ENCODE measurements around the gene RAI1. TPM values are rescaled to one million over a fixed set of nuclear protein-coding genes. Genes with fewer than 3 reads are reported as not detected.

RAI1 gene
- total and polyA plus RNA-seq, 7 donors = 1.8 to 31.9 (median 9.3) TPM

DNA sequence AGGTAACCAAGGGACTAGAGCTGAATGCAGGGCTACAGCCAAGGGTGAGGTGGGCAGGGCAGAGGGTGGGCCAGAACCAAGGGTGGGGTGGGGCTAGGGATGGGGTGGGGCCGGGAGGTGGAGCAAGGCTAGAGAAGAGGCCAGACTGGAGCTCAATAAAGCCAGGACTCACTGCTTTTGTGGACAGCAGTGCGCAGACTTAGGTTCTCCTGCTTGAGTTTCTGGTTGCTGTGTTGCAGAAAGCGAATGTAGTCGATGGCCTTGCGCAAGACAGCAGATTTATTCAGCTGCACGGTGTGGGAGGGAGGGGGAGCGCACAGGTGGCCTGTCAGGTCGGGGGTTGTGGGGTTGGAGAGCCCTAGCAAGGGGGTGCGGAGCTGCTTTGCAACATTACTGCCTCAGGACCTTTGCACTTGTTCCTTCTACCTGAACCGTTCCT, 136.8 kb downstream of the RAI1 start:
- TF ChIP-seq EP300 (IDR thresholded peaks at IDR 0.05) = no peak
- TF ChIP-seq, protein P1, sequence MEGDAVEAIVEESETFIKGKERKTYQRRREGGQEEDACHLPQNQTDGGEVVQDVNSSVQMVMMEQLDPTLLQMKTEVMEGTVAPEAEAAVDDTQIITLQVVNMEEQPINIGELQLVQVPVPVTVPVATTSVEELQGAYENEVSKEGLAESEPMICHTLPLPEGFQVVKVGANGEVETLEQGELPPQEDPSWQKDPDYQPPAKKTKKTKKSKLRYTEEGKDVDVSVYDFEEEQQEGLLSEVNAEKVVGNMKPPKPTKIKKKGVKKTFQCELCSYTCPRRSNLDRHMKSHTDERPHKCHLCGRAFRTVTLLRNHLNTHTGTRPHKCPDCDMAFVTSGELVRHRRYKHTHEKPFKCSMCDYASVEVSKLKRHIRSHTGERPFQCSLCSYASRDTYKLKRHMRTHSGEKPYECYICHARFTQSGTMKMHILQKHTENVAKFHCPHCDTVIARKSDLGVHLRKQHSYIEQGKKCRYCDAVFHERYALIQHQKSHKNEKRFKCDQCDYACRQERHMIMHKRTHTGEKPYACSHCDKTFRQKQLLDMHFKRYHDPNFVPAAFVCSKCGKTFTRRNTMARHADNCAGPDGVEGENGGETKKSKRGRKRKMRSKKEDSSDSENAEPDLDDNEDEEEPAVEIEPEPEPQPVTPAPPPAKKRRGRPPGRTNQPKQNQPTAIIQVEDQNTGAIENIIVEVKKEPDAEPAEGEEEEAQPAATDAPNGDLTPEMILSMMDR (IDR thresholded peaks at IDR 0.05) = no peak
- TF ChIP-seq POLR2AphosphoS5 (IDR thresholded peaks at IDR 0.05) = peak in 1 of 4 donors; percentile 8
- TF ChIP-seq POLR2A (IDR thresholded peaks at IDR 0.05) = no peak
- Histone ChIP-seq H3K4me1 (peaks cover 0 to 70% (median 69%) of the 10 kb centered on the region in 4 donors), H3K27ac (peak overlapping the region in 2 of 4 donors; percentile 8 to 61), H3K27me3 (no peaks in the 10 kb centered on the region), H3K4me3 (no peak overlapping the region), H3K36me3 (peaks cover 25 to 66% (median 48%) of the 10 kb centered on the region in 4 donors), H3K9me3 (no peaks in the 10 kb centered on the region)
- no peak for DNase-seq
- intact Hi-C loops (cut with DNase I) = no loop called here
- 29 to 72% methylated on average over 10 of the region's 10 CpGs for WGBS, 2 donors

DNA sequence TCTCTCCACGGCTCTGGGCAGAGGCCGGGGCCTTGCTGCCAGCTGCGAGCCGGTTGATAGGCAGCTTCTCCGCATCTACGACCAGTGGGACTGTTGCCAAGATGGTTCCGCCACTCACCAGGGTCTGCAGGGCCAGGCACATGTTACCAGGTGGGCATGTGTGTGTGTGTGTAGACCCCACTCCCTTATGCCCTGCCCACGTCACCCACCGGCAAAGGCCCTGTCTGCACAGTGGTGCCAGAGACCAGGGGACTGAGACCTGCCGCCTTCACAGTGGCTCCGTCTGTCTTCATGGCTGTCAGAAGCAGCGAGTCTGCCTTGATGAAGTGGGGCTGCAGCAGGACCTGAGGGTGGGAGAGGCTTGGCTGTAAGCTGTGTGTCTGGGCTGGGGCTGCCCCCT, 137.9 kb downstream of the RAI1 start:
- peak overlapping the region in 3 of 4 donors; percentile 48 to 86 (median 83) for H3K27ac ChIP-seq
- no peak overlapping the region for H3K4me3 ChIP-seq
- H3K9me3 ChIP-seq = no peaks in the 10 kb centered on the region
- H3K36me3 ChIP-seq = peaks cover 21 to 56% (median 38%) of the 10 kb centered on the region in 4 donors
- peaks cover 0 to 77% (median 74%) of the 10 kb centered on the region in 4 donors for H3K4me1 ChIP-seq
- no peak for DNase-seq
- intact Hi-C loops (cut with DNase I) = no loop called here
- WGBS, 2 donors = 79 to 90% methylated on average over 12 of the region's 12 CpGs
- H3K27me3 ChIP-seq = no peaks in the 10 kb centered on the region
- TF ChIP-seq POLR2A (IDR thresholded peaks at IDR 0.05) (no peak), EP300 (IDR thresholded peaks at IDR 0.05) (no peak), POLR2AphosphoS5 (IDR thresholded peaks at IDR 0.05) (no peak)
- TF ChIP-seq, protein P1 (IDR thresholded peaks at IDR 0.05) = no peak

DNA sequence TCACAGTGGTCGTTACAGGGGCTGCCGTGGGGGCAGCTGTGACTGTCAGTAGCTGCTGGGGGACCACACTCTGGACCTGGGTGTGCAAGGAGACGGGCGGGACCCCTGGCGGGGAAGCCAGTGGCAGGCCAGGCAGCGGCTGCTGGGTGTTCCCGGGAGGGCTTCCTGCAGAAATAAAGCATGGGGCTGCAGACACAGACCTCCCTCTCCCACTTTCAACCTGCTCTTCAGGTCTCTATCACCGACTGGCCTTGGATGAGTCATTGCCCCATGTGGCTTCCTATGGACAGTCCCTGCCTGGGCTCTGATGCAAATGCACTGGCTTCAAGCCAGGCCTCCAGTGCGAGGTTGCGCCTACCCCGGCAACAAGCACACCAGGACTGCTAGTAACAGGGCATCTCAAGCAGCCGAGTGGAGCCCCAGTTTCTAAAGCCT, 138.3 kb downstream of the RAI1 start:
- intact Hi-C loops (cut with DNase I) = no loop called here
- no peak overlapping the region for H3K4me3 ChIP-seq
- peak; percentile 92 for DNase-seq
- TF ChIP-seq POLR2AphosphoS5 (IDR thresholded peaks at IDR 0.05) (peak in 1 of 4 donors; percentile 31), POLR2A (IDR thresholded peaks at IDR 0.05) (no peak), EP300 (IDR thresholded peaks at IDR 0.05) (peak in 1 of 4 donors; percentile 13)
- TF ChIP-seq, protein P1 (IDR thresholded peaks at IDR 0.05) = no peak
- H3K27me3 ChIP-seq = no peaks in the 10 kb centered on the region
- peaks cover 17 to 51% (median 33%) of the 10 kb centered on the region in 4 donors for H3K36me3 ChIP-seq
- H3K27ac ChIP-seq = peak overlapping the region in 3 of 4 donors; percentile 48 to 86 (median 83)
- H3K4me1 ChIP-seq = peaks cover 0 to 80% (median 76%) of the 10 kb centered on the region in 4 donors
- H3K9me3 ChIP-seq = no peaks in the 10 kb centered on the region
- 50 to 62% methylated on average over 12 of the region's 12 CpGs for WGBS, 2 donors

DNA sequence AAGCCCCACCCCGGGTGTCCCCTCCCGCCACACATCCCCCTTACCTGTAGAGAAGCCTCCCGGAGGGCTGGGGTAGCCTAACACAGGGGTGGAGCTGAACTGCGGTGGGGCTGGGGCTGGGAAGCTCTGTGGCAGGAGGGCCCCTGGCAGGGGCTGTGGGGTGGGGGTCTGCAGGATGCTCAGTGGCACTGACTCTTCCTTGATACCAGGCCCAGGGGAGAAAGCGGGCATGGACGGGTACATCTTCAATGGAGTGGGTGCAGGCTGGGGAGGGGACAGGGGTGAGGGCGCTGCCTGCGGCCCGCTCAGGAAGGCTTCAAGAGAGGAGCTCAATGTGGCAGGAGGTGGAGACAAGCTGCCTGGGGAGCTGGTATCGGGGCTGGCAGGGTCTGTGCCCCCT, 138.8 kb downstream of the RAI1 start:
- peak overlapping the region in 3 of 4 donors; percentile 41 to 86 (median 83) for H3K27ac ChIP-seq
- TF ChIP-seq EP300 (IDR thresholded peaks at IDR 0.05) (no peak), POLR2A (IDR thresholded peaks at IDR 0.05) (no peak), POLR2AphosphoS5 (IDR thresholded peaks at IDR 0.05) (no peak)
- TF ChIP-seq, protein P1 (IDR thresholded peaks at IDR 0.05) = no peak
- DNase-seq = no peak
- peaks cover 14 to 47% (median 31%) of the 10 kb centered on the region in 4 donors for H3K36me3 ChIP-seq
- WGBS, 2 donors = 78 to 82% methylated on average over 10 of the region's 10 CpGs
- intact Hi-C loops (cut with DNase I) = no loop called here
- H3K27me3 ChIP-seq = no peaks in the 10 kb centered on the region
- no peaks in the 10 kb centered on the region for H3K9me3 ChIP-seq
- no peak overlapping the region for H3K4me3 ChIP-seq
- H3K4me1 ChIP-seq = peaks cover 0 to 80% (median 76%) of the 10 kb centered on the region in 4 donors

Data from sigmoid colon (tissue), 7 donors.